NCI-H1694 (cell line): ENCODE results near the gene PDGFRB.

Source experiments
- DNase-seq: peaks from one replicate; lab custom pipeline; 2025; lab: John Stamatoyannopoulos, UW

The PDGFRB gene

DNA sequence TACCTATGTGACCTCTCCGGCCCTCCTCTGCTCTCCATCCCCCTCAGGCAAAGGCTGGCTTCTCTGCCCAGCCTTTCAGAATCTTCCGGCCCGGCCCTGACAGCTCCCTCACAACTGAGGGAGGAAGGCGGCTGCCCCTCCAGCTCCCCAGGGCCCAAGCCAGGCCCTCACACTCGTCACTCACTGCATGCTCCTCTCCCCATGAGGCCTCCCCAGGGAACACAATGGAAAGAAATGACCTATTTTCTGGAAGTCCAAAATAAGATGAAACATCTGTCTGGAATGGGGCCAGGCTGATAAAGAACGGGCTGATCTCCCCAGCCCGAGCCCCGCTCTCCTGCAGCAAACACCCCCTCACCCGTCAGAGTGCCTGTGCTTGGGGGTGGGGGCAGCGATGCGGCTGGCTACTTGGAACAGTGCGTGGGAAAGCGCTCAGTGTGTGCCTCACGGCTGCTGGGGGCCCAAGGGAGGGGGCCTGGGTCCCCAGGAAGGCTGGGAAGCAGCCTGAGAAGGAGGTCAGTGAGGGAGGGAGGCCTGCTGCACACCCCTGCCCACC, 11.3 kb downstream of the PDGFRB start:
- DNase-seq, result no peak

DNA sequence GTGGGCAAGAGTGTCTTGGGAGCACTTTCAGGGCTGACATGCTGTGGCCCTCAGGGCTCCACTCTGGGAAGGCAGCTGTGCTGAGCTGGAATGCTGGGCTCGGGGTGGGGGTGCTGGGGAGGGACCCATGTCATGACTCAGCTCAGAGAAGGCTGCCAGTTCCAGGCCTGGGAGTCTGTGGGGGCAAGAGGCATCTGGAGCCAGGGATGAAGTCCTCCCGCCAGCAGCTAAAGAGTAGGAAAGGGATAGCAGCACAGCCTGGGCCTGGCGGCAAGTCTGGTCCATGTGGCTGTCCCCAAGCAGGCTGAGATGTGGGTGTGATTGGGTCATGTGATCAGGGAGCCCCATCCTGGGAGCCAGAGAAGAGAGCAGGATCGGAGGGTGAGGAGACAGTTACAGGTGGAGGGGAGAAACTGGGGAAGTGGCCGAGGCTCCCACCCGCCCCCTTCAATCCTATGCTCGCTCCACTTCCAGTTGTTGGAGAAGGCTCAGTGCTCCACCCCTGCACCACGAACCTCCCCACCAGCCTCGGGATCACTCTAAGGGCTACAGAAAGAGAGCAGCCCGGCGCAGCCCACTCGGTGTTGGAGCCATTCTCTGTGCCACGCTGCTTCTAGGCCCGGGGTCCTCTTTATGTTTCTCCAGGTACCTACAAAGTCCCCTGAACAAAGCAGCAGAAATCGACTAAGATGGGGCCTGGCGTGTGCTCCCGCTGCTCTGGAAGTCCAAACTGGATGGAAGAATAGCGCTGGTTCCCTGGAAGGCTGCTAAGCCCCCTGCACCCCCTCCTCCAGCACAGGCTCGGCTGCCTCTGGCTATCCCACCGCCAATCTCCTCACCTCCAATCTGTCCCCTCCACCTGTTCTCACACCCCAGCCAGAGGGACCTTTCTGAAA, 12.0 kb downstream of the PDGFRB start:
- no peak for DNase-seq

DNA sequence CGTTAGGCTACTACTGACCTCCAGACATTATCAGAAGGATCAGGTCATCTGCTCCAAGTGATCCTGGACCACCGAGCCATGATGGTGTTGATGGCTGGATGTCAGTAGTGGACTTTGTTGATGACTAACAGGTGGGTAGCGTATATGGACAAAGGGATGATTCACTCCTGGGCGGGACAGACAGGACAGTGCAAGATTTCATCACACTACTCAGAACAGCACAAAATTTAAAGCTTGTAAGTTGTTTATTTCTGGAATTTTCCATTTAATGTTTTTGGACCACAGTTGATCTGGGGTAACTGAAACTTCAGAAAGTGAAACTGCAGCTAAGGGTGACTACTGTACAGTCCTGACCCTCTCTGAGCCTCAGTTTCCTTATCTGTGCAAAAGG, 12.7 kb downstream of the PDGFRB start:
- DNase-seq, result no peak

DNA sequence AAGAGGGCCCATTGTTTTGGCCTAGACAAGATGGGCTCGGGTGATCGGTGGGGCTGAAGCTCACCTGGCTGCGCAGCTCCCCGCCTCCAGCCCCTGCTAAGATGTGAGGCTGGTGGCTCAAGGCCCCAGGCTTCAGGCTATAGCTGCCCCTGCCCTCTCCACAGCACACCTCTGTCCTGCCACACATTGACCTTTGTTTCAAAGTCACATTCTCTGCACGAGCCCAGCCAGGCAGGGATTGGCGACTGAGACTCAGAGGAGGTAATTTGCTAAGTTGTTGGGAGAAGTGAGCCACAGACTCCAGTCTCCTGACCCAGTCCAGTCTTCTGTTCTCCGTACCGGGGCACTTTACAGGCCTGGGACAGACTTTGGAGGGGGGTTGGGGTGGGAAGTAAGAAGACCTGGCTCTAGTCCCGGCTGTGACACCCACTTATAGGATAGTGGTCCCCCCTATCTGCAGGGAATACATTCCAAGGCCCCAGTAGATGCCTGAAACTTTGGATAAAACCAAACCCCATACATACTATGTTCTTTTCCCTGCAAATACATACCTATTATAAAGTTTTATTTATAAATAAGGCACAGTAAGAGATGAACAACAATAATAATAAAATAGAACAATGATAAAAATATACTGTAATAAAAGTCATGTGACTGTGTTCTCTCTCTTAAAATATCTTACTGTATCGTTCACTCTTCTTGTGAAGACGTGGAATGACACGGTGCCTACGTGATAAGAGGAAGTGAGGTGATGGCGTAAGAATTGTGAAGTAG, 13.3 kb downstream of the PDGFRB start:
- DNase-seq, result no peak

DNA sequence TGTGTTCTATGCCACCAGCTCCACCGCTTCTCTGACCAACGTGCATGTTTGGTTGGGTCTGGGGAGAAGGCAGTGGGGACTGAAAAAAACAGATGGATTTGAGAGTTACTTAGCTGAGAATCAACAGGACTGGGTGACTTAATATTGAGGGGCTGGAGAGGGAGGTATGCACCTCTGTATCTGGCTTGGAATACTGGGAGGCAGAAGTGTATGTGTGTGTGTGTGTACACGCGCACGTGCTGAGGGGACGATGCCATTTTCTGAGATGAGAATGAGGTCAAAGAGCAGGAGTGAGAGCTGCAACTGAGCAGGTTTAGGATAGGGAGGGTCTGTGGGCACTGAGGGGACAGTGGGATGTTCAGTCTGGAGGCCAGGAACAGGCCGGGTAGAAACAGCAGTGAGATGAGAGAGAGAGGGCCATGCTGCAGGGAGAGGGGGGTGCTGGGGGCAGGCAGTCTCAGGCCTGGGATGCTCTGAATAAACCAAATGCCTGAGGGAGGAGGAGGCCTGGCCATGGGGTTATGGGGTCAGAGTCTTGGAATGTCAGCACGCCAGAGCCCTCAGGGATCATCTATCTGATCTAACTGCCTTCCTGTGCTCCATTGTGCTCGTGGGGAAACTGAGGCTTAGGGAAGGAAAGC, 14.0 kb downstream of the PDGFRB start:
- DNase-seq, result no peak

DNA sequence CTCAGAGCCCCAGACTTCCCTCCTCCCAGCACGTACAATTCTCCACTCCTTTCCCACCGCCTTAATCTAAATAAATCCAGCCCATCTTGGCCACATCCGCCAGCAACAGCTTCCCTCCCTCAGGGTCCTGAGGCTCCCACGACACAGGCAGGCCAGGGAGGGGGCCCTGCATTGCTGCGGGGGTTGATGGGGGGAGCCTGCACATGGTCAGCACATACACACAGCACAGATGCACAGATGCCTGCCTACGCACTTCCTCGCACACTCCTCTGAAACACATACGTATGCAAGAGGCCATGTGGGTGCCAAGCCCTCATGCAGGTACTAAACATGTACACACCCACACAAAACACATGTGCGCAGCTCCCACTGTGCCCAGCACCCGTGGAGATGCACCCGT, 14.8 kb downstream of the PDGFRB start:
- DNase-seq, result no peak

DNA sequence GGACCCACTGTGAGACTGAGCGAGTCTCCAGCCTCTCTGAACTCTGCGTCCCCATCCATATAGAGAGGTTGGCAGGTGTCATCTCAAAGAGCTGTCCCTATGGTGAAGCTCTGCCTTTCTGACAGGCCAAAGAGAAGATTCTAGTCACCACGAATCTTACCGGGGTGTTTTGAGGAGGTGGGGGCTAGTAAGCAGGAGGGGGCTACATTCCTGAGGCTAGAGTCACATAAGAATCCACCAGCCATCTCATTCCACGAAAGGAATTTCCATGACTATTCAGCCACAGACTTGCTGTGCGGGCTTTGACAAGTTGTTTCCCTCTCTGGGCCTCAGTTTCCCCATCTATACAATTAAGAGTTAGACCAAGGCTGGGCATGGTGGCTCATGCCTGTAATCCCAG, 16.3 kb downstream of the PDGFRB start:
- DNase-seq, result no peak

DNA sequence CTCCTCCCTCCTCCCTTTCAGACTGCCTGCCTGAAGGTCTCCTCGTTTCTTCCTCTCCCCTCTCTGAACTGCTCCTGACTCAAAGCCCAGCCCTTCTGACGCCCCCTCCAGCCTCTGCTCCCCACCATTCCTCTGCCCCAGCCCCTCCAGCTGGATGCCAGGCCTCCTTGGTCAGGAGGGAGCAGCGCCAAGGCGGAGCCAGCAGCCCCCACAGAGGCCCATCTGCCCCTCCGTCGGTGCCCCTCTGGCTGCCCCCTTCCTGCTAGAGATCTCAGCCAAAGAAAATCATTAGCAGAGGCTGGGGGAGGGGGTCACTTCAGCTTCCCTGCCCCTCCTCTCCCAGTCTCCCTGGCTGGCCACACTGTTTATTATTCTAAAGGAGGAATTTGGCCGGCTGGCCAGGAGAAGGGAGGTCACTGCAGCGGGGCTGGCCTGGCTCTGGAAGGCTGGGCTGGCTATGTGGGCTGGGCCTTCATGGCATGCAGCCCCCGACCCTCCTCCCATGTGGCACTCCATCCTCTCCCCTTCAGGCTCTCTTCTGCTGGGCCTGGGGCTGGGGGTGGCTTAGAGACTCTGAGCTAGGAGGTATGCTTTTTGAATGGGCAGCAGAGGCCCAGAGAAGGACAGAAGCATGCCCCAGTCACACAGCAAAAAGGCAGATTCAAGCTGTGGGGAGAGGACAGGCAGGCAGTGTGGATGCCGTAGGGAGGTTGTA, 16.9 kb downstream of the PDGFRB start:
- no peak for DNase-seq

DNA sequence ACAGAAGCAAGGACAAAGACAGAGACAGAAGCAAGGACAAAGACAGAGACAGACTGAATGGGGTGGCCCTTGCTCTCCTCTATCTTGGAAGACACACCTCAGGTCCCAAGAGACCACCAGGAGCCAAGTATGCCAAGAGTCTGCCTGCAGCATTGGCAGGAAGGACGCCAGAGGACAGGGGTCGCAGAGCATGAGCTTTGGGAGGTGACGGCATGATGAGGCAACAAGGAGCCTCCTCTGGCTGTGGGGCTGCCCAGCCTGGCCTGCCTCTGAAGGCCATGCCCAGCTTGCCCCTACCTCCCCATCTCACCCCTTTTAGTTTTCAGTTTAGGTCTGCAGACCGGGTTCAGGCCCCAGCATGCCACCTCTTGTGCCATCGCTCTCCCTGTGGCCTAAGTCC, 17.6 kb downstream of the PDGFRB start:
- DNase-seq, result no peak

DNA sequence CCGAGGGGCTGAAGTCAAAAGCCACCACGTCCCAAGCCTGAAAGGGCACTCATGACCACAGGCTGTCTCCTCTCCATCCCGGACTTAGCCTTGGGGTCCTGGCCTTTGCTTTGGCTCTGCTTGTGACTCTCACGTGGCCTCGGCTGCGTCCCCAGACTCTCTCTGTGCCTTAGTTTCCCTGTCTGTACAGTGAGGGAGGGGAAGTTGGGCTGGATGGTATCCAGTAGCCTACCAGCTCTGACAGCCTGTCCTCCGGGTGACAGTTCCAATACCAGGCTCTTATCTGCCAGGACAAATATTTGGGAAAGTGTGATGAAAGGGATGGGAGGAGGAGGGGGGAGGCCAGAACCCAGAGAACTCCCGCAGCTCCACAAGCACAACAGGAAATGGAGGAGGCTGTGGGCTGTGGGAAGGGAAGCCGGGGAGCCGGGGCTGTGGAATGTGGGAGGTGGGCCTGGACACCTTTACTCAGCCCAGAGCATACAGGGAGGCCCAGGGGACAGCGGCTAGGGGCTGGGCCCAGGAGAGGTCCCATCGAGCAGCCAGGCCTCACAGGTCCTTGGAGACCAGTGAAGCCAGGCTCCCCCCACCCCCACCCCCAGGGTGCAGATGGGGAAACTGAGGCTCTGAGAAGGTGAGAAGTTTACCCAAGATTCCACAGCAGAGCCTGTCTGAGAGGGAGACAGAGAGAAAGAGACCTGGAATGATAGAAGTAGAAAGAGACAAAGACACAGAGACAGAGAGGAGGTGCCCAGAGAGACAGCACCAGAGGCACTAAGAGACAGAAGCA, 18.3 kb downstream of the PDGFRB start:
- no peak for DNase-seq

DNA sequence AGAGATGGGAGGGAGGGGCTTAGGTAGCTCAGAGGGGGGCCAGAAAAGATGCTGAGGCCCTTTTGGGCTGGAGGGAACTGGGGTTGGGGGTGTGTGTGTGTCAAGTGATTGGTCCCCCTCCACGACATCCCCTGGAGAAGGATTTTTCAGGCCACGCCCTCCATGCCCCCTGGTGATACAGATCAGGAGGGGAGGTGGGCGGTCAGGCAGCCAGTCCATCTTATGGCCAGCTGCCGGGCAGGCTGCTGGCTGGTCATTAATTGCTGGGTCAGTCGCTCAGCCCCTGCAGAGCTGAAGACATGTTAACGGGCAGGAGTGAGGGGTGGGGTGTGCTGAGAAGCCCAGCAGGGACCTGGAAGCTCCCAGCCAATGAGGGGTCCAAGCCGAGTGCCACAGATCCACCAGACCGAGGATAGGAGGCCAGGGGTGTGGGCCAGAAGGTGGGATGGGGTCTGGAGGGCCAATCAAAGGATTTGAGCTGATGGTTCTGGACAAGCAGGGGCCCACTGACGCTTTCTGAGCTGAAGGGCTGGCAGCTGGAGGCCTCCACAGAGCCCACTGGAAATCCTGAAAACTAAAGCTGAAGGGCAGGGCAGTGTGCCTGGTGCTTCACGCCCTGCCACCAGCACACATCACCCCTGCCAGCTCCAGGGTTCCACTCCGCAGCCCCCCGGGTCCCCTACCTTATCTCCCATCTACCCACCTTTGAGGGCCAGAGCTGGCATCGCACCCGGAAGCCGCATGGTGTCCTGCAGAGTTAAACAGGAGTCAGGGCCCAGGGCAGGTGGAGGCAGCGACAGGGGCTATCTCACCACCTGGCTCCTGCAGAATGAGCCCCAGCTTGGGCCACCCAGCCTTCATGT, 19.1 kb downstream of the PDGFRB start:
- DNase-seq, result no peak

DNA sequence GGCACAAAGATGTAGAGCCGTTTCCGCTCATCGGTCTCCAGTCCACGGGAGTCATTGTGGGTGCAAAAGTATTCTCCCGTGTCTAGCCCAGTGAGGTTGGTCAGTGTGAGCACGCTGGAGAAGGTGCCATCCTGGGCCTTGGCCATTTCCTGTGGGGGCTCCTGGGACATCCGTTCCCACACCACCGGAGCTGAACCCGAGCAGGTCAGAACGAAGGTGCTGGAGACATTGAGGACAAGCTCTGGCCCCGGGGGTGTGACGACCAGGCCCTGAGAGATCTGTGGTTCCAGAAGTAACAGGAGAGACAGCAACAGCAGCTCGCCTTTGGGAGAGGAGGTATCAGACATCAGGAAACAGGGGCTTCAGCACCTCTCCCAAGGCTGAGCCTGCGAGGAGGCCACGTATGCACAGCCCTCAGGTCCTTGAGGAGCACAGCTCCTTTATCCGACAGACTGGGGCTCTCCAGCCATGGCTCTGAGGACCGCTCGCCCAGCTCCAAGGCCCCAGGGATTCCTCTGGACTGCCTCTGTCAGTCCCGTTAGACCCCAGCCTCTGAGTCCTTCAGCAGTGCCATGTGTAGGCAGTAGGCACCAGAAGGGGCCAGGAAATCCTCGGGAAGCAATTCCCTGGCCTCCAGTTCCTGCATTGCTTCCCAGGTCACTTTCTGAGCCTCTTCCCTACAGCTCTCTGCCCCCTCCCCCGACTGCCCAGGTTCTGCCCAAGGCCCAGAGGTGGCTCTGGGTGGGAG, 19.9 kb downstream of the PDGFRB start:
- DNase-seq, result no peak

DNA sequence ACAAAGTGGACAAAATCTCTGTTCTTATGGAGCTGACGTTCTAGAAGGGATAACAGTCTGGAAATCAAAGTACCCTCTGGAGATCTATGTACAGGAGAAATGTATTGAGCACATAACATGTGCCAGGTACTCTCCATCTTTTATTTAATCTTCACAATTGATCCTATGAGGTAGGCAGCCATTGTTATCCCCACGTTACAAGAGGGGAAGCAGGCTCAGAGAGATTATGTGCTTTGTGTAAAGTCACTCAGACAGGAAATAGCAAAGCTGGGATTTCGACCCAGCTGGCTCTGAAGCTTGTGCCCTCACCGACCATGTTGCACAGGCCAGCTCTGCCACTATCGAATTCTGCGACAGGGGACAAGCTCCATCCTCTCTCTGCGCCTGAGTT, 21.5 kb downstream of the PDGFRB start:
- no peak for DNase-seq

DNA sequence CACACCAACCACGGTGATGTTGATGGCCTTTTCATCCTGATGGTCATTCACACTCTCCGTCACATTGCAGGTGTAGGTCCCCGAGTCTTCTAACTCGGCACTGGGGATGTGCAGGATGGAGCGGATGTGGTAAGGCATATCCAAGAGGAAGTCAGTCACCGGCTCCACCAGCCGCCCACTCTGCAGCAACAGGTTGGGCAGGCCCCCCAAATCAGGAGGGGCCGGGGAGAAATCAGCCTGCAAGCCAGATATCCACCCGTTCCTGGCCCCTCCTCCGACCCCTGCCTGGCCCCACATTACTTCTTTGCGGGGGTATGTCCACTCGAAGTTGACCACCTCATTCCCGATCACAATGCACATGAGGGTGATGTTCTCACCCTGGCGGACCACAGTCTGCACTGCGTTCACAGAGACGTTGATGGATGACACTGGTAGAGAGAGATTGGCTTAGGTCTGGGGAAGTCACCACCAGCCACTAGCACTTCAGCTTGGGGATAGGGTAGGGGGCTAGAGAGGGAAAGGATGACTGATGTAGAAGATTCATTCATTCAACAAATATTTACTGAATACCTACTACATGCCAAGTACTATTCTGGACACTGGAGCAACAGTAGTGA, 22.0 kb downstream of the PDGFRB start:
- no peak for DNase-seq

DNA sequence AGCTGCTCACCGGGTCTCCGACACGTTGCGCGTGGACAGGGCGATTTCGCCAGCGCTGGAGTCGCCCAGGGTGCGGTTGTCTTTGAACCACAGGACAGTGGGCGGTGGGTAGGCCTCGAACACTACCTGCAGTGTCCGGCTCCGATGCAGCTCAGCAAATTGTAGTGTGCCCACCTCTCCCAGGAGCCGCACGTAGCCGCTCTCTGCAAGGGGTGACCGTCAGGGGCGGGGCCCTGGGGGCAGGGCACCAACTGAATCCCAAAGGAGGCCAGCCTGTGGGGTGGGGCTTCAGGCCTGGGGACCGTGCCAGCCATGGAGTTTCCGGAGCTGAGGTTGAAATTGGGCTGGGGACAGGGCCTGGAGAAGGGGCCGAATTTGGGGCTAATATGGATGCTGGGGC, 22.9 kb downstream of the PDGFRB start:
- DNase-seq, result no peak

DNA sequence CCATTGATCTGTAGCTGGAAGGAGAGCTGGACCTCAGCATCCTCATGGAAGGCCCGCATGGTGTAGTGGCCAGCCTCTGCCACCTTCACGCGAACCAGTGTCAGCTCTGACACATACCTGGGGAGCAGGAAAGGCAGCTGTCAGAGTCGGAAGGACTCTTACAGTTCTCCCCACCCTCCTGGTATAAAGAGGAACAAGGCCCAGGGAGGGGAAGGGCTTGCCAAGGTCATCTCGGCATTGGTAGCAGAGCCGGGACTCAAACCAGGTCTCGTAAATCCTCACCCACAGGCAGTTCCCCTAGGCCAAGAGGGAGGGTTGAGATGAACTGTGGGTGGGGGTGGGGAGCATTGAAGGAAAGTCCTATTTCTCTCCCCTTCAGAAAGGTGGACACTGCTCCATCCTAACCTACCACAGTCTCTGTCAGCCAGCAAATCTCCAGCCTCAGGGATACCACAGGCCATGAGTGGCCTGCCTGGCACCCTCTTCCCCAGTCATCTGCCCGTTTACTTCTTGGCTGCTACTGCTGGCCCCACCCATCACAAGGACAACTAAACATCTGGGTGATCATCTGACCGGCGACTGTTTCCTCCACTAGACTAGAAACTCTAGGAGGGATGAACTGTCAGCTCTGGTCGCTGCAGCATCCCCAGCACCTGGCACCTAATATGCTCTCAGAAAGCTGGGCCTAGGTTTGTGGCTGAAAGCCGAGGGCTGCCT, 23.5 kb downstream of the PDGFRB start:
- no peak for DNase-seq

DNA sequence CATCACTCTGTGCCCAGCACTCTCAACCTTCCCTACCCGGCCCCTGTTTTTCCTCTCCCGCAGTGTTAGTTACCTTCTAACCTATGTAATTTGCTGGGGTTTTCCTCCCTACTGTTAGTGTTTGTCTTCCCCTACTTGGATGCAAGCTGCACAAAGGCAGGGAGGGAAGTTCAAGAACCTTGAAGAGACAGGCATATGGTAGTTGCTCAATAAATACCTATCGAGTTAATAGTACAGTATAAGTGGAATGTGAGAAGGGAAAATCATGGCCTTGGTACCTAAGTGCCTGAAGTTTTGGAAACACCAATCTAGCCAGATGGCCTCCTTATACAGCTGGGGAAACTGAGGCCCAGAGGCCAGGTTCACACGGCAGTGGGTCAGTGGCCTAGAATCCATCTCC, 24.2 kb downstream of the PDGFRB start:
- no peak for DNase-seq

DNA sequence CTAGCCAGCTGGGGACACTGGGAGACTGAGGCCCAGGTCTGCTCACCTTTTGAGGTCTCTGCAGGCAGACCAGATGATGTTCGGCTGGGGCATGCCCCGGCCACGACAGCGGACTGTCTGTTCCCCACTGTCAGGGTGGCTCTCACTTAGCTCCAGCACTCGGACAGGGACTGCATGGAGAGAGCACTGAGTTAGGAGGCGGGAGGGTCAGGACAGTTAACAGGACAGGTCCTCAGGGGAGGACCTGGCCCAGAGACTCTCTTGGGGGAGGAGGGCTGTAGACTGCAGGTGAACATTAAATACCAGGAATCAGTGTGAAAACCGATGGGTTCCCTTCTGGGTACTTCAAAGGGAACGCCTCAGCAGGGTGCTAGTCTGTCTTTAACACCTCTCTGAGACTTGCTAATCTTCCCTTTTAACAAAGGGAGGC, 25.1 kb downstream of the PDGFRB start:
- no peak for DNase-seq
